GM11168 (cell line): ENCODE results near the gene MEIKIN.
"Not testable (repeated sequence)": the region's sequence is repeated elsewhere in the genome, so short reads cannot be mapped to it uniquely, and the experiment has no call there.

Experiments used
- in situ Hi-C: fragments of 300-500 bp; cut with MboI; formaldehyde crosslinking; loops from one replicate; pipeline ENCODE4 v1.12.0; 2022; ENCODE audit warnings: low sequenced_read_pairs; ENCODE audit not compliant: unreplicated experiment

The MEIKIN gene

DNA sequence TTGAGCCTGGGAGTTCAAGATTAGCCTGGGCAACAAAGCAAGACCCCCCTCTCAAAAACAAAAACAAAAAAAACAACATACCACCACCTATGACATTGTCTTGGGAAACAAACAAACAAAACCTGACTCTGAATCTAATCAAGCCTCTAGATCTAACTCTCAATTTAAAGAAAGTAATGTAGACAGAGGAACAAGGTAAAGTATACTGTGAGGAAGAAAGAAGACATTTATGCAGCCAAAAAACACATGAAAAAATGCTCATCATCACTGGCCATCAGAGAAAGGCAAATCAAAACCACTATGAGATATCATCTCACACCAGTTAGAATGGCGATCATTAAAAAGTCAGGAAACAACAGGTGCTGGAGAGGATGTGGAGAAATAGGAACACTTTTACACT is 167.3 kb downstream of the MEIKIN start:
- in situ Hi-C loops, result not testable (repeated sequence)

DNA sequence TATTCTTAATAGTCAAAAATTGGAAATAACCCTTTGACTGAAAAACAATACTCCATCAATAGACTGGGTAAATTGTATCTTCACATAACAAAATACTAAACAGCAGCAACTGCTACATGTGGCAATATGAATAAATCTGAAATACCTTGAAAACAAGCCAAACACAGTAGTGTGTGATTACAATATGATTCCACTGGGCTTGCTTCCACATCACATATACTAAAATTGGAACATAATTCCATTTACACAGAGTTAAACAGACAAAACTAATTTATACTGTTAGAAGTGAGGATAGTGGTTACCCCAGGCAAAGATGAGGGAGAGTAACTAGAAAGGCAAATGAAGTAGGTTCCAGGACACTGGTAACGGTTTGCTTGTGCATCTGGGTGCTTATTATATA is 169.0 kb downstream of the MEIKIN start:
- in situ Hi-C loops, result no loop called here

DNA sequence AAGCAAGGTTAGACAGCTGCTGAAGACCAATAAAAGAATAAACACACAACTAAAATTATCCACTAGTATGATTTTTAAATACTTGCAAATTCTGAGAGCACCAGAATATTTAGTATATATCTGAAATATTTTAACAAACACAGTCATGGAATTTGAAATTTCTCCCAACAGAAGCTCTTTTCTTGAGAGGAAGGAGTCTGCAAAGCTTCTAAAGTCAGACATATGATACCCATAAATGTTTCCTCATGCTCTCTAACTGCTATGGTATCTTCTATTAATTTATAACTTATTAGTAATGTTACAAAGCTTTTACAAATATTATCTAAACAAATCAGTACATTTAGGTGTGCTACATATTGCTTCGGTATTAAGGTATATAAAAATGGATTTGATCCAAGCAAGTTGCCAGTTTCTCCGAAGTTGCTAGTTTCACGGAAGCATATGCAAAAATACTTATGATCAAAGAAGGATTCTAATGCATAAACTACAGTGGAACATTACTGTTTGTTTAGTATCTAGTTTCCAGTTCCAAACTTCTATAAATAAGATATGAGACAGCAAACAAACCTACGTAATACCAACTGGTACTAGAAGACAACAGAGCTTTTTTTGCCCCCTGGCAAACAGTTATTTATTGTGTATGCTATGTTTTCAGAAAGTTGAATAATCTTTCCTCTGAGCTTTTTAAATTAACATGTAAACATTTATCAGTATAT is 170.7 kb downstream of the MEIKIN start:
- in situ Hi-C loops, result no loop called here

DNA sequence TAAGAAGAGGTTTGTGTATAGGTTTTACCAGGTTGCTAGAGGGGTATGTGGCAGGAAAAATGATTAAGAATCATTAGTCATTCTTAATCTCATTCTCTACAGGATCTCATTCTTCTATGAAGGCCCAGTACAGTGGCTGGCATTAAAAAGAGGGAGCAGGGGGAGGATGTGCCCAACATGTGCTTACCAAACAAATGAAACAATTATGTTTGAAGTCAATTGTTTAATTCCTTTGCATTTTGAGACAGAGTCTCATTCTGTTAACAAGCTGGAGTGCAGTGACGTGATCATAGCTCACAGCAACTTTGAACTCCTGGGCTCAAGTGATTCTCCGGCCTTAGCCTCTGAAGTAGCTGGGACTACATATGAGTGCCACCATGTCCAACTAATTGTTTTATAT is 171.7 kb downstream of the MEIKIN start:
- in situ Hi-C loops, result no loop called here

DNA sequence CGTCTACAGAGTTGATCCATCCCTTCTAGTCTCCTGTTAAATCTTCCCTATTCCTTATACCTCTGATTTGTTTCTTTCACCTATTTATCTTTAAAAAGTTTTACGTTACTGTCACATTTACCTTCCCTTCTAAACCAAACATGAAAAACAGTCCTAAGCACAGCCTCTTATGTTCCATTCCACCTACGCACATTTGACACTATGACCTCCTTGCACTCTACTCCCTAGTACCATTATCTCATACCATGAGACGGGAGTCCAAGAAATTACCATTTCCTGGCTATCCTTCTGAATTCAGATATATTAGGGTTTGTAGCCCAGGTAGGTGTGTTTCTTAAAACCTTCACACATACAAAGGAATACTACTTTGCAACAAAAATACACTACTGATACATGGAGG is 173.8 kb downstream of the MEIKIN start:
- in situ Hi-C loops, result no loop called here

DNA sequence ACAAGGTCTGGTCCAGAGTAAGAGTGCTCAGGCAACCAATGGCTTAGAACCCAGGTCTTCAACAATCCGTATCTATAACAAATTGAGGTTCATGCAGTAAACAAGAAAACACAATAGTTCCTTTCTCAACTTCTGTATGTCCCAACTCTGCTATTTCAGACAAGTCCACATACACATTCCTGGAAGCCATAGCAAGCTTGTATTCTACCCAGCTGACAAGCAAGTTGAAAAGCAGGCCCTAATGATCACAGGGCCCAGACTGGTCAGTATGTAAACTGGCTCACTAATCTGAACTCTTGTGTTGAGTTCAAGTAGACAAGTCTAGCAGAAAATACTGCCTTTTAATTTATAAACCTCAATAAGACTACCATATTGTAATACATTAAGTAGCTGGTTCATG is 175.5 kb downstream of the MEIKIN start:
- in situ Hi-C loops, result no loop called here

DNA sequence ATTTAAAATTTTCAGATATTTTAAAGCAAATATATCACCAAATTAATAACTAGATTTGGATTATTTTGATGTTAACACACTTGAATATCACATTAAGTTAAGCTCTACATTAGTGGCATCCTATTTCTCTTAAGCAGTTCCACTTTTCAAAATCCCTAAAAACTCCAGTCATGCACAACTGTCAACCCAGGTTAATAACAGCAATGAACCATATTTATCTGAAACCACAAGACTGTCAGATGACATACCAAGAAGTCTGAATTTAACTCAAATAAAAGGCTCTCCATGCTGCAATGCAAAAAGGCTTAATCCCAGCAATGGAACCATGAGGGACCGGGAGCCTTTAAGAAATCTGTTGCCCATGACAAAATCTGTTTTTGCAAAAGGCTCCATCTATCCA is 176.1 kb downstream of the MEIKIN start:
- in situ Hi-C loops, result no loop called here

DNA sequence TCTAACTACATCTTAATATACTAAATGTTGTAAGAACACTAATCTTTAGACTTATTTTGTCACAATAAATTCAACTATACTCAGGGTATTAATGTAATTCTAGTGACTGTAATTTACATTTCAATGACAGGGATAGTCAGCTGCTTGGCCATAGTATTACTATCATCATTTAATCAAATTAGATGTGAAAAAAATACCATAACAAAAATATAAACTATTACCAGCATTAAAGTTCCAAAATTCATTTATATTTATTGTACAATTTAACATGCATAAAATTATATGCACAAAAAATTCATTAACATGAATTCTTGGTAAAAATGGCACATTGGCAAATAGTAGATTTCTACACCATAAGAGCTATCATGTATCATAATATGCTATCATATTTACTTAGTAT is 177.6 kb downstream of the MEIKIN start:
- in situ Hi-C loops, result no loop called here

DNA sequence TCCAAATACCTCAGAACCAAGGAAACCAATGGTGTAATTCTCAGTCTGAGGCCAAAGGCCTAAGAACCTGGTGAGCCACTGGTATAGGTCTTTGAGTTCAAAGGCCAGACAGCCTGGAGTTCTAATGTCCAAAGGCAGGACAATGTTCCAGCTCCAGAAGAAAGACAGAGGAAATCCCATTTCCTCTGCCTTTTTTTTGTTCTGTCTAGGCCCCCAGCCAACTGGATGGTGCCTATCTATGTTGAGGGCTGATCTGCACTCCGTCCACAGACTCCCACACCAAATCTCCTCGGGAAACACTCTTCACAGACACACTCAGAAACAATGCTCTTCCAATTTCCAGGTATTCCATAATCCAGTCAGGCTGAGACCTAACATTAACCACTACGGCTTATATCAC is 178.8 kb downstream of the MEIKIN start:
- in situ Hi-C loops, result no loop called here

DNA sequence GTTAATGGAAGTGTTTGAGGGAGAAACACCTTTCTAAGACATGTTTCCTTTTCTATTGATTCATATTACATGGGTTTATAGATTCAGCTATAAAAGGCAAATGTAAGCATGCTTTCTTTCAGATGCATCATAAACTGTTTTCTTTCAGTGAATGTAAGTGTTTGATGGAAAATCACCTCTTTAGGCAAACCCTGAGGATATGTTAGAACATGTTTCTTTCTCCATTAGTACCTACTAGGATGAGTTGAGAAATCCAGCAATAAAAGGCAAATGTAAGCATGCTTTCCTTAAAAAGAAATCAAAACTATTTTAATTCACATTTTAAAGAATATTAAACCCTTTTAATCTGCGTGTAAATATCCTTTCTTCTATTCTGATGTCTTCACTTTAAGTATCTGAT is 180.2 kb downstream of the MEIKIN start:
- in situ Hi-C loops, result no loop called here

DNA sequence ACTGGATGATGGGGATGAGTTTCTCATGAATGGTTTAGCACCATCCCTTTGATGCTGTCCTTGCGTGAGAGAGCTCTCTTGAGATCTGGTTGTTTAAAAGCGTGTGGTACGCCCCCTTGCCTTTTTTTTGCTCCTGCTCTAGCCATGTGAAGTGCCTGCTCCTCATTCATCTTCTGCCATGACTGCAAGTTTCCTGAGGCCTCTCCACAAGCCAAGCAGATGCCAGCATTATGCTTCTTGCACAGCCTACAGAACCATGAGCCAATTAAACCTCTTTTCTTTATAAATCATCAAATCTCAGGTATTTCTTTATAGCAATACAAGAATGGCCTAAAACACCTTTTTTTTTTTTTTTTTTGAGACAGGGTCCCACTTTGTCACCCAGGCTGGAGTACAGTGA is 181.5 kb downstream of the MEIKIN start:
- in situ Hi-C loops, result no loop called here

DNA sequence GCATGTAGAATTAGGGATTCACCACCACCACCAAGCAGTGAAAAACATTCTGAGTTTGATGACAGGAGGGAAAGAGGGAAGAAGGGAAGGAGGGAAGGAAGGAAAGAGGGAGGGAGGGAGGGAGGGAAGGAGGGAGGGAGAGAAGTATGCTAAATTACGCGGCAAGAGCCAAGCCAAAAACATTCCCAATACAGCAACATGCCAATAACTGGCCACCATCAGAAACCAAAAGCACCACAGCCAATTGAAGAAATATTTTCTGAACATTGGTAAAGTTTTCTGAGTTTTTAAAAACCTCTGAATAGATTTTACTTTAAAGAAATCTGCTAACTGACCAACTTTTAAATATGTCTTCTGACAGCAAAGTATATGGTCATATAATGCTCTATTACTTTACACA is 184.7 kb downstream of the MEIKIN start:
- in situ Hi-C loops, result no loop called here

DNA sequence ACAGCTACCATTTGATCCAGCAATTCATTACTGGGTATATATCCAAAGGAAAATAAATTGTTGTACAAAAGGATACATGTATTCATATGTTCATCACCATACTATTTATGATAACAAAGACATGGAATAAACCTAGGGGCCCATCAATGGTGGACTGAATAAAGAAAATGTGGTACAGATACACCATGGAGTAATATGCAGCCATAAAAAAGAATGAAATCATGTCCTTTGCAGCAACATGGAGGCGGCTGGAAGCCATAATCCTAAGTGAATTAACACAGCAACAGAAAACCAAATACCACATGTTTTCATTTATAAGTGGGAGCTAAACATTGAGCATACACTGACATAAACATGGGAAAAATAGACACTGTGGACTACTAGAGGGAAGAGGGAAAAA is 185.8 kb downstream of the MEIKIN start:
- in situ Hi-C loops, result no loop called here

DNA sequence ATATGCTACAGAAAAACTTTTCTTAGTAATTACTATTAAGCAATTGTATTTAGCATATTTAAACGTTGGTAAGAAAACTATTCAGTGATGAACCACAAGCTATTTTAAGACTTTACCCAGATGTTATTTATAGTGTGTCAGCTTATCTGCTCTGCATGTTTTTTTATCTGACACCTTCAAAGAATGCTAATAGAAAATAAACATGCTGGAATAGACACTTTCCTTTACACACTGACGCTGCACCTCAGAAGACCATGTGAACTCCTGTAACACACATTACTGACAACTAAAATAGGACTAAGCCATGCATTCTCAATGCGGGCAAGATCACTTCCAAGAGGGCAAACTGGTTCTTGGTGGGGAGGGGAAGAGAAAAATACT is 187.0 kb downstream of the MEIKIN start:
- in situ Hi-C loops, result no loop called here

DNA sequence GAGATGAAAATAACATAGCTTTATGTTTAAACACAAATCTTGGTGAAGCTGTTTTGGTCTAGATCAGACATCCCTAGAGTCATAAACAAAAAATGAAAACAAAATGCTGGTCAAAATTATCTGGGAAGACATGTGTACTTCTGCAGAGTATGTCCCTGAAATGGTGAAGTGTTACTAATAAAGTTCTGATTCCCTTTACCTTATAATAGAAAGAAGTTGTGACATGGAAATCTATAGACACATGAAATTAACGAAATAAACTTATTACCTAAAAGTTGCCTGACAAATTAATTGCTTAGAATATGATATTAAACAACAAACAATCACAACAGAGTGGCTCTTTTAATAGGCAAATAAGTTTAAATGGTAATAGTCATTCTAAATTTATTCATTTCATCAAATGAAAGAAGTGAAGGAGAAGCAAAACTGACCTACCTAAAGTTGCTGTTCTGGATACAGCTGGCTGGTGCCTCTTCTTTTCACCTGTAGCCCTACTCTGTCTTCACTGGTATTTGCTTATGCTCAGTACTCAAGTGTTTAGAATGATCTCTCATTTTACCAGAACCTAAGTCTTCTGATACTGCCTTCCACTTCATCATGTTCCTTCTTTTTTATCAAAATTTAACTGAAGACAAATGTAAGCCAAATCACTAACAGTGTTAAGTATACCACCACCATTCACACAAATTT is 187.5 kb downstream of the MEIKIN start:
- in situ Hi-C loops, result no loop called here
